IPS-15b (cell line): ENCODE results near the gene IFIT5.

Experiments
- H3K27me3 ChIP-seq: one replicate; pipeline ENCODE4 v1.6.1; 2013; ENCODE audit warnings: low read length; ENCODE audit not compliant: control insufficient read depth, insufficient read depth
- H3K36me3 ChIP-seq: one replicate; pipeline ENCODE4 v1.6.1; 2013; ENCODE audit warnings: low read length; ENCODE audit not compliant: control insufficient read depth, insufficient read depth
- H3K4me1 ChIP-seq: one replicate; pipeline ENCODE4 v1.6.1; 2013; ENCODE audit warnings: mild to moderate bottlenecking, low read length; ENCODE audit not compliant: control insufficient read depth, insufficient read depth
- H3K4me3 ChIP-seq: one replicate; pipeline ENCODE4 v1.5.1; 2013; ENCODE audit warnings: low read depth, low read length
- H3K9ac ChIP-seq: one replicate; pipeline ENCODE4 v1.6.1; 2013; ENCODE audit warnings: low read depth, mild to moderate bottlenecking, low read length
- H3K9me3 ChIP-seq: one replicate; pipeline ENCODE4 v1.6.1; 2013; ENCODE audit warnings: mild to moderate bottlenecking, low read length; ENCODE audit not compliant: control insufficient read depth, insufficient read depth

IFIT5 gene

DNA sequence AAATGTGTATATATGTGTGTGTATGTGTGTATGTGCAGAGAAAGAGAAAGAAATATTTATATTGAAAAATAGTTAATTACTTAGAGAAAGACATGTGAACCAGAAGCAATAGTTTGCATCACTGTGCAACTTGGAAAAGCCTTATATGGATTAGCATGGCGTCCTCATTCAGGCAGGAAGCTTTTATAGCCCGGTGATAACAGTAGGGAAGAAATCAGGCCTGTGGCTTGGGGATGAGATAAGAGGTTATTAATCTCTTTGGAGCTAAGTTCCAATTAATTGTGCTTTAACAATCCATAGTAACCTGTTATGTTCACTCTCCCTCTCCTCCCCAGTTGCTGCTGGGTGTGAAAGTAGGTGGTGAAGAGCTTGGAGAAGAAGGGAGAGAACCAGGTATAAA is 36.5 kb downstream of the IFIT5 start:
- no peaks in the 10 kb centered on the region for H3K9me3 ChIP-seq
- H3K36me3 ChIP-seq = no peaks in the 10 kb centered on the region
- no peaks in the 10 kb centered on the region for H3K27me3 ChIP-seq
- H3K9ac ChIP-seq = no peak overlapping the region
- no peak overlapping the region for H3K4me3 ChIP-seq
- H3K4me1 ChIP-seq = no peaks in the 10 kb centered on the region

DNA sequence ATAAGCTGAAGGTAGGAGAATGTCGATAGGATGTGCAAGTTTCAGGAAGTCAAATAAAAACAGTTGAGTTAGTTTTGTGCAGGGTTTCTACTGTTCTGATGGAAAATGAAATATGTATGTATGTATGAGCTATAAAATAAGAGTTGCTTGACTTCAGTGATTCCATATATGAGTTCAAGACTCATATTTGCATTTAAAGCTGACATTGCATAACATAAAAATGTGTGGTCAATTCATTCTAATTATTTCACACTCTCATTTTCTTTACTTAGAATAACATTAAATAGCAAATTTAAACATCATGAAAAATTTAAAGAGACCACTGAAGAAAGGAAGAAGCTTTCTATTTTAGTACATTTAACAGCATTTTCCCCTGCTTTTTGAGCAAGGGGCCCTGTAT is 37.8 kb downstream of the IFIT5 start:
- Histone ChIP-seq H3K9me3 (no peaks in the 10 kb centered on the region), H3K4me3 (no peak overlapping the region), H3K4me1 (no peaks in the 10 kb centered on the region), H3K9ac (no peak overlapping the region), H3K27me3 (no peaks in the 10 kb centered on the region), H3K36me3 (no peaks in the 10 kb centered on the region)

DNA sequence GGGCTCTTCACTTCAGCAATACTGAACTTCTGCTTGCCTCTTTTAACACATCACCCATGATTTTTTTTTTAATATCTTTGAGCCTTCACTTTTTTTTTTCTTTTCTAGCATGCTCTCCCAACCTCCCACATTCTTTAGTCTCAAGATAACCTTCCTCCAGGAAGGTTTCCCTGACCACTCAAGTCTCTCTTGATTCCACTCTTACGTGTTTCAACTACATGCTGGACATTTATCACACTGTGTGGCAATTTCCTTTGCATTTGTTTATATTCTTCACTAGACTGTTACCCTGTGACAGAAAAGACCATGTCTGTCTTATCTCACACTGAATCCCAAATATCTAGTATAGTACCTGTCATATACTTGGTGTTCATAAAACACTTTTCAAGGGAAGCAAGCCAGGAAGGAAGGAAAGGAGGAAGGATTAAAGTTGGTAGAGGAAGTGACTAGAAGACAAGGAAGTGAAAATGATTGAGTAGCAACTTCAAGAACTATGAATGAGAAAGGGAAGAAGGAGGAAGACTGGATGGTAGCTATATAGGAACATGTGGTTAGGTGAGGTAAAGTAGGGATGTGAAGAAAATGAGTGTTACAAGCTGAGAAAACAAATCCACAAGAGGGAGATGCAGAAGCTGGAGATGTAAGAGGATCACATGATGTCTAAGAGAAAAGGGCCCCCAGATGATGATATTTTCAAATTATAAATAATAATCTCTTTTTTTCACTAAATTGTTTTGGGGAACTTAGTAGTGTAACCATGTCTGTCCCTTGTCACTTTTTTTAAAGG is 40.4 kb downstream of the IFIT5 start:
- Histone ChIP-seq H3K27me3 (no peaks in the 10 kb centered on the region), H3K9ac (no peak overlapping the region), H3K4me3 (no peak overlapping the region), H3K9me3 (no peaks in the 10 kb centered on the region), H3K36me3 (no peaks in the 10 kb centered on the region), H3K4me1 (no peaks in the 10 kb centered on the region)

DNA sequence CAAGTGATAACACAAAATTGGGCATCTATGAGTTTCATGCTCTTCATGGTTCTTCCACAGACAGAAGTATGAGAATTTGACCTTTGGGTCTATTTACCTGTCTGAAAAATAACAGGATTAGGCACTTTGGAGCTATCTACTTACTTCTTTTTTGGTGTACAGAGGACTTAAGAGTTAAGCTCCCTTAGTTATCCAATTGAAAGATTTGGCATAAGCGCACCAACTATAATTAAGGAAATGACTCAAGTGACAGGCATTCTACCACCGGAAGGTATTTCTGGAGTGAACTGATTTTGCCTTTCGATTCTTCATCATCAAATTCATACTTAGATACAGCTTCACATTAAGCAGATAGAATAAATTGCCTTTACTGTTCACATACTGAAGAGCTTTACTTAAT is 43.9 kb downstream of the IFIT5 start:
- Histone ChIP-seq H3K9me3 (no peaks in the 10 kb centered on the region), H3K4me1 (no peaks in the 10 kb centered on the region), H3K9ac (no peak overlapping the region), H3K4me3 (no peak overlapping the region), H3K36me3 (no peaks in the 10 kb centered on the region), H3K27me3 (no peaks in the 10 kb centered on the region)

DNA sequence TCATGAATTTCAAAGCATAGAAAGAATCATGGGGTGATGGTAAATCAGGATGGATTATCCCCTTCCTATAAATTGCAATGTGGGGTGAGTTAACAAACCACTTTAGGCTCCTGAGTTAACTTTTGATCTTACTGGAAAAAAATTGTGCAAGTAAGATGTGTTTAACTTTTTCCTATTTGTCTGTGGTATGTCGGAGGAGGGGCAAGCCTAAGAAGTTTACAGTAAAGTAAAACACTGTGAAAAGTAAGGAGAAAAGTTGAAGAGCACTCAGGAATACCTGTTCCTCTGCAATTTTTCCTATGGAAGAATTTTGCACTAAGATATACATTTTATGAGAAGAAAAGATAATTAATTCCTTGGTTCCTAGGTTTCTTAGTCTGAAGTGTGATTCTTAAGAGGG is 44.4 kb downstream of the IFIT5 start:
- Histone ChIP-seq H3K9ac (no peak overlapping the region), H3K36me3 (no peaks in the 10 kb centered on the region), H3K9me3 (no peaks in the 10 kb centered on the region), H3K27me3 (no peaks in the 10 kb centered on the region), H3K4me3 (no peak overlapping the region), H3K4me1 (no peaks in the 10 kb centered on the region)

DNA sequence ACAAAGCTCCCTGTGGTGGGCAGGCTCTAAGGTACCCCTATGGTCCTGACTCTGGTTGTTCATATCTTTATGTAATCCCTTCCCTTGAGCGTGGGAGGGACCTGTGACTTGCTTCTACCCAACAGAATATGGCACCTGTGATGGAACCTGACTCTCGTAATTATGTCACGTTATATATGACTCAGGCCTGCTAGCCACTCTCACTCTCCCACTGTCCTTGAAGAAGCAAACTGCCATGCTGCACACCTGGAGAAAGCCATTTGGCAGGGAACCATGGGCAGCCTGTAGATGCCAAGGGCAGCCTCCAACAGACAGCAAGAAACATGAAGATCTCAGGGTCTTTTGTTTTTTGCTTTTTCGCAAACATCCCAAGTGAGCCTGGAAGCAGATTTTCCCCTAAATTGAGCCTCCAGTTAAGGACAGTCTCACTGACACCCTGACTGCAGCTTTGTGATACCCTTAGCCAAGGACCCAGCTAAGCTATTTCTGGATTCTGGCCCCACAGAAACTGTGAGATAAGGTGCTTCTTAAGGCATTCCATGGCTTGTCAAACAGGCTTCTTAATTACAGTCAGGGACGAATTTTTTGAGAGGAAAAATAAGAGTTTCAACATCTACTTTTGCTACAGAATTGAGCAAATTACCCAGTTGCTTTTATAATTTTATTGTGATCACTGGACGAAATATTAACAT is 49.6 kb downstream of the IFIT5 start:
- Histone ChIP-seq H3K9me3 (no peaks in the 10 kb centered on the region), H3K4me1 (no peaks in the 10 kb centered on the region), H3K27me3 (no peaks in the 10 kb centered on the region), H3K4me3 (no peak overlapping the region), H3K9ac (no peak overlapping the region), H3K36me3 (no peaks in the 10 kb centered on the region)

DNA sequence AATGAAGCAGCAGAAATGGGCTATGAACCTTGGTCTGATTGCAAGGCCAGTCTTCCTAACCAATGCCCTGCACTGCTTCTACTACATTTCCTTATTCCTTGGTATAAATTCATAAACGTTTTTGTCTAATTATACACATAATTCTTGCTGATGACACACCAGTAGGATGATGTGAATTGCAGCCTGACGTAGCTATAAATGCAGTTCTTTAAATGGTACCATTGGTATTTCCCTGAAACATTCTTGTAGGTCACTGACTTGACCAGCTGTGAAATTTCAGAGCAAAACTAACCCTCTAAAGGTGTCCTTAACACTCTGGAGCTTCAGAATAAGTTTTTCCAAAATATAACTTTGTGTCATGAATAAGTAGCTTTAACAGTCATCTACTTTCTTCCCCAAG is 50.8 kb downstream of the IFIT5 start:
- H3K4me3 ChIP-seq = no peak overlapping the region
- no peaks in the 10 kb centered on the region for H3K36me3 ChIP-seq
- no peaks in the 10 kb centered on the region for H3K4me1 ChIP-seq
- no peak overlapping the region for H3K9ac ChIP-seq
- H3K27me3 ChIP-seq = no peaks in the 10 kb centered on the region
- H3K9me3 ChIP-seq = no peaks in the 10 kb centered on the region

DNA sequence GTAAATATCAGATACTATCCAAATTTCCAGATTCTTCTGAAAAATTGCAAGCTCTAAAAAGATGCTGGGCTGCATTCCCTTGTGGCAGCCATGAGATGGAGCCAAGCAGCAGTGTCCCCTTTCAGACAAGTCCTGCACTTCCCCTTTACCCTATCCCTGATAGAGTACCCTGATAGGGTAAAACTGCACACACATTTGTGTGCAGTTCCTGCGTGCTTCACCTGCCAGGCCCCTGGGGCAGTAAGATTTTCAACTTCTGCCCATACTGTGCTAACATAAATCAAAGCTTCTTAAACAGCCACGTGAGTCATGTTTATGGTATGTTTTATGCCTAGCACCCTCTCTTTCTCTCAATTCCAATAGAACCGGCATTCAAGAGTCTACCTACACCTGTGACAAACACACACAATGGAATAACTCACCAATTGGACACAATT is 52.2 kb downstream of the IFIT5 start:
- no peaks in the 10 kb centered on the region for H3K4me1 ChIP-seq
- H3K4me3 ChIP-seq = no peak overlapping the region
- H3K36me3 ChIP-seq = no peaks in the 10 kb centered on the region
- no peaks in the 10 kb centered on the region for H3K9me3 ChIP-seq
- no peak overlapping the region for H3K9ac ChIP-seq
- no peaks in the 10 kb centered on the region for H3K27me3 ChIP-seq

DNA sequence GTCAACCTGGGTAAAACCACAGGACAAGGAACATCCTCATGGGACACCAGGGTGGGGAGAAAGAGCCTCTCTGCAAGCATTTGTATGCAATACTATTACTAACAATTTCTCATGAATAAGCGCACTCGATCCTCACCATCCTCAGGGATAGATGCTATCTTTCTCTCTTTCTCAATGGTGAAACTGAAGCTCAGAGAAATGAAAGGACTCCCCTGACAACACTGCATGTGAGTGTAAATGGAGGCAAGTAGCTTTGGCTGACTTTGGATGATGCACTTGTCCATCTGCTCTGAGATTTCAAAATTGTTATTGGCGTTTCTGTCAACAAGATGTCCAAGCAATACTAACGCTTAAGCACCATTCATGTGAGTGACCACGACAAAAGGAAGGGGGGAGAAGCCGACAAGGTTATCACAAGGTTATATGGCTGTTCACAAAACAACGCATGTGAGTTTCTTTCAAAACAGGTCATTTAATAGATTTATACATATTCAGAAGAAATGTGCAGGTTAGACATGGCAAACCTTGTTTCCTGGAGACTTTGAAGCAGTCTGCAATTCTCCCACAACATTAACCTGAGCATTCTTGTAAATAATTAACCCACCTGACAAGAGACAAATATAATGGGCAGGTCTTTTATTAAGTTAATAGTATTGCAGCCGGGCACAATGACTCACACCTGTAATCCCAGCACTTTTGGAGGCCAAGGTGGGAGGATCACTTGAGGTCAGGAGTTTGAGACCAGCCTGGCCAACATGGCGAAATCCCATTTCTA is 54.0 kb downstream of the IFIT5 start:
- H3K9me3 ChIP-seq = no peaks in the 10 kb centered on the region
- no peak overlapping the region for H3K9ac ChIP-seq
- no peak overlapping the region for H3K4me3 ChIP-seq
- no peaks in the 10 kb centered on the region for H3K4me1 ChIP-seq
- H3K36me3 ChIP-seq = no peaks in the 10 kb centered on the region
- H3K27me3 ChIP-seq = no peaks in the 10 kb centered on the region

DNA sequence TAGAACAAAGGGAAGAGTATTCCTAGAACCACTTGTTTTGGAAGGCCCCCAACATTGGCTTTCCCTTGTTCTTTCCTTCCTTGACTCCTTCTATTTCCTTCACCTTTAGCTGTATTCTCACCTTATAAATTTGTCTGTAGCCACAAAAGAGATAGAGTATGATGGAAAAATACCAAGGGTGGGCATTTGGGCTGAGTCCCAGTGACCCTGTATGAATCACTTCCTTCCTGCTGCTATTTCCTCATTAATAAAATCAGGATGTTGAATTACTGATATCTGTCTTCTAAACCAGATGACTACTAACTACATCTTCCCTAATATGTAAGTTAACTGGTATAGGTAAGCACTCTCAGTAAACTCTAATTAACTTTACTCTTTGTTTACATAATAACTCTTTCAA is 55.1 kb downstream of the IFIT5 start:
- Histone ChIP-seq H3K9ac (no peak overlapping the region), H3K9me3 (no peaks in the 10 kb centered on the region), H3K4me1 (no peaks in the 10 kb centered on the region), H3K27me3 (no peaks in the 10 kb centered on the region), H3K36me3 (no peaks in the 10 kb centered on the region), H3K4me3 (no peak overlapping the region)
